ENCODE data around the gene STX4. TPM values are rescaled to one million over a fixed set of nuclear protein-coding genes. Genes with fewer than 3 reads are reported as not detected.
A peak's percentile ranks its signal among the peaks of the same experiment; 100 is the strongest.

STX4 gene
- total and polyA plus RNA-seq, 9 of the 15 experiments (the other 6 are each of a cell fraction or from before 2014, with no cell fraction given) = 3.2 to 48.0 (median 21.5) TPM

DNA sequence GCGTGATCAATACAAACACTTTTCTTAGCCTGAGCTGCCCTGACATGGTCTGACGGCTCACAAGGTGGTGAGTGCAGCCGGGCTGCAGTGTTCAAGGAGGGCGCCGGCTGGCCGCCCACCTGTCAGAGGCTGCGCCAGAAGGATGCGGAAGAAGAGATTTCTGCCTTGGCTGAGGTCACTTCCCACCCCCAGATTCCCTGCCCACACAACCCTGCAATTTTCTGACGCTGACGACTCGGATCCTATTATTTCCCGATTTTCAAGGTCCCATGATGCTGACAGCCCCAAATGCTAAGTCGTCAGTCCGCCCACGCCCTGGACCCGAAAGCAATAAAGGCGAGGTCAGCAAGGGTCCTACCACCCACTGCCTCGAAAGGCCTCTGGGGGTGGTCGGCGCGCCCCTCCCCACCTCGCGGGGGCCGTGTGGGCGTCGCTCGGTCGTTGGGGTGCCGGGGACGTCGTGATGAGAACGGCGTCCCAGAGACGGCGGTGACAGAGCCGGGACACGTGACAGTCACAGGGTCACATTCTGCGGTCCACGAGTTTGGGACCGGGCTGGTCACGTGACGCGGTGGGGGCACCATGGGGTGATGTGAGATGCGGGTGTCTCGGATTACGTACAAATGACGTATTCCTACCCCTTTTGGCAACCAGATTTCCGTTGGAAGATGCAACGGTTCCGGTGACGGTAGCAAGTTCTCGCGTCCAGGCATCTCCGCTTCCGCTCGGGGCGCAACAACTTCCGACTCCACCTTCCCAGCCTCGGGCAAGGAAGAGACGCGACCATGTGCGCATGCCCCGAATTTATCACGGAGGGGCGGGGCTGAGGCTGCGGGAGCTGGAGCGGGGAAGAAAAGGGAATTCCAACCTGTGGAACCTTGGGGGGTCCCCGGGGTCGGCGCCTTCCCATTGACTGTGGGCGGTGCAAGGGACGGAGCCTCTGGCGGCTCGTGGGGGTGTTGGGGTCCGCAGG lies at the start of gene STX4 (continued):
- TF ChIP-seq ZFX (CRISPR knock-in tag; IDR thresholded peaks at IDR 0.05) (peak; percentile 60), HDGF (IDR thresholded peaks at IDR 0.05) (no peak), EHMT2 (IDR thresholded peaks at IDR 0.05) (no peak; the same call in 1 of the 2 replicates), PHB (CRISPR knock-in tag; IDR thresholded peaks at IDR 0.05) (no peak), KLF6 (CRISPR knock-in tag; IDR thresholded peaks at IDR 0.05; ENCODE audit: borderline replicate concordance) (no peak)
- TF ChIP-seq, protein P1, sequence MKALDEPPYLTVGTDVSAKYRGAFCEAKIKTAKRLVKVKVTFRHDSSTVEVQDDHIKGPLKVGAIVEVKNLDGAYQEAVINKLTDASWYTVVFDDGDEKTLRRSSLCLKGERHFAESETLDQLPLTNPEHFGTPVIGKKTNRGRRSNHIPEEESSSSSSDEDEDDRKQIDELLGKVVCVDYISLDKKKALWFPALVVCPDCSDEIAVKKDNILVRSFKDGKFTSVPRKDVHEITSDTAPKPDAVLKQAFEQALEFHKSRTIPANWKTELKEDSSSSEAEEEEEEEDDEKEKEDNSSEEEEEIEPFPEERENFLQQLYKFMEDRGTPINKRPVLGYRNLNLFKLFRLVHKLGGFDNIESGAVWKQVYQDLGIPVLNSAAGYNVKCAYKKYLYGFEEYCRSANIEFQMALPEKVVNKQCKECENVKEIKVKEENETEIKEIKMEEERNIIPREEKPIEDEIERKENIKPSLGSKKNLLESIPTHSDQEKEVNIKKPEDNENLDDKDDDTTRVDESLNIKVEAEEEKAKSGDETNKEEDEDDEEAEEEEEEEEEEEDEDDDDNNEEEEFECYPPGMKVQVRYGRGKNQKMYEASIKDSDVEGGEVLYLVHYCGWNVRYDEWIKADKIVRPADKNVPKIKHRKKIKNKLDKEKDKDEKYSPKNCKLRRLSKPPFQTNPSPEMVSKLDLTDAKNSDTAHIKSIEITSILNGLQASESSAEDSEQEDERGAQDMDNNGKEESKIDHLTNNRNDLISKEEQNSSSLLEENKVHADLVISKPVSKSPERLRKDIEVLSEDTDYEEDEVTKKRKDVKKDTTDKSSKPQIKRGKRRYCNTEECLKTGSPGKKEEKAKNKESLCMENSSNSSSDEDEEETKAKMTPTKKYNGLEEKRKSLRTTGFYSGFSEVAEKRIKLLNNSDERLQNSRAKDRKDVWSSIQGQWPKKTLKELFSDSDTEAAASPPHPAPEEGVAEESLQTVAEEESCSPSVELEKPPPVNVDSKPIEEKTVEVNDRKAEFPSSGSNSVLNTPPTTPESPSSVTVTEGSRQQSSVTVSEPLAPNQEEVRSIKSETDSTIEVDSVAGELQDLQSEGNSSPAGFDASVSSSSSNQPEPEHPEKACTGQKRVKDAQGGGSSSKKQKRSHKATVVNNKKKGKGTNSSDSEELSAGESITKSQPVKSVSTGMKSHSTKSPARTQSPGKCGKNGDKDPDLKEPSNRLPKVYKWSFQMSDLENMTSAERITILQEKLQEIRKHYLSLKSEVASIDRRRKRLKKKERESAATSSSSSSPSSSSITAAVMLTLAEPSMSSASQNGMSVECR (CRISPR knock-in tag; IDR thresholded peaks at IDR 0.05) = peak; percentile 60; the same call in 1 of the 2 replicates
- TF ChIP-seq, protein P2, sequence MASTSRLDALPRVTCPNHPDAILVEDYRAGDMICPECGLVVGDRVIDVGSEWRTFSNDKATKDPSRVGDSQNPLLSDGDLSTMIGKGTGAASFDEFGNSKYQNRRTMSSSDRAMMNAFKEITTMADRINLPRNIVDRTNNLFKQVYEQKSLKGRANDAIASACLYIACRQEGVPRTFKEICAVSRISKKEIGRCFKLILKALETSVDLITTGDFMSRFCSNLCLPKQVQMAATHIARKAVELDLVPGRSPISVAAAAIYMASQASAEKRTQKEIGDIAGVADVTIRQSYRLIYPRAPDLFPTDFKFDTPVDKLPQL (IDR thresholded peaks at IDR 0.05; ENCODE audit: extremely low read depth, insufficient read length) = no peak
- TF ChIP-seq, protein P3, sequence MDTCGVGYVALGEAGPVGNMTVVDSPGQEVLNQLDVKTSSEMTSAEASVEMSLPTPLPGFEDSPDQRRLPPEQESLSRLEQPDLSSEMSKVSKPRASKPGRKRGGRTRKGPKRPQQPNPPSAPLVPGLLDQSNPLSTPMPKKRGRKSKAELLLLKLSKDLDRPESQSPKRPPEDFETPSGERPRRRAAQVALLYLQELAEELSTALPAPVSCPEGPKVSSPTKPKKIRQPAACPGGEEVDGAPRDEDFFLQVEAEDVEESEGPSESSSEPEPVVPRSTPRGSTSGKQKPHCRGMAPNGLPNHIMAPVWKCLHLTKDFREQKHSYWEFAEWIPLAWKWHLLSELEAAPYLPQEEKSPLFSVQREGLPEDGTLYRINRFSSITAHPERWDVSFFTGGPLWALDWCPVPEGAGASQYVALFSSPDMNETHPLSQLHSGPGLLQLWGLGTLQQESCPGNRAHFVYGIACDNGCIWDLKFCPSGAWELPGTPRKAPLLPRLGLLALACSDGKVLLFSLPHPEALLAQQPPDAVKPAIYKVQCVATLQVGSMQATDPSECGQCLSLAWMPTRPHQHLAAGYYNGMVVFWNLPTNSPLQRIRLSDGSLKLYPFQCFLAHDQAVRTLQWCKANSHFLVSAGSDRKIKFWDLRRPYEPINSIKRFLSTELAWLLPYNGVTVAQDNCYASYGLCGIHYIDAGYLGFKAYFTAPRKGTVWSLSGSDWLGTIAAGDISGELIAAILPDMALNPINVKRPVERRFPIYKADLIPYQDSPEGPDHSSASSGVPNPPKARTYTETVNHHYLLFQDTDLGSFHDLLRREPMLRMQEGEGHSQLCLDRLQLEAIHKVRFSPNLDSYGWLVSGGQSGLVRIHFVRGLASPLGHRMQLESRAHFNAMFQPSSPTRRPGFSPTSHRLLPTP (IDR thresholded peaks at IDR 0.05; ENCODE audit: borderline replicate concordance, extremely low read depth, insufficient read length) = no peak
- TF ChIP-seq, protein P4, sequence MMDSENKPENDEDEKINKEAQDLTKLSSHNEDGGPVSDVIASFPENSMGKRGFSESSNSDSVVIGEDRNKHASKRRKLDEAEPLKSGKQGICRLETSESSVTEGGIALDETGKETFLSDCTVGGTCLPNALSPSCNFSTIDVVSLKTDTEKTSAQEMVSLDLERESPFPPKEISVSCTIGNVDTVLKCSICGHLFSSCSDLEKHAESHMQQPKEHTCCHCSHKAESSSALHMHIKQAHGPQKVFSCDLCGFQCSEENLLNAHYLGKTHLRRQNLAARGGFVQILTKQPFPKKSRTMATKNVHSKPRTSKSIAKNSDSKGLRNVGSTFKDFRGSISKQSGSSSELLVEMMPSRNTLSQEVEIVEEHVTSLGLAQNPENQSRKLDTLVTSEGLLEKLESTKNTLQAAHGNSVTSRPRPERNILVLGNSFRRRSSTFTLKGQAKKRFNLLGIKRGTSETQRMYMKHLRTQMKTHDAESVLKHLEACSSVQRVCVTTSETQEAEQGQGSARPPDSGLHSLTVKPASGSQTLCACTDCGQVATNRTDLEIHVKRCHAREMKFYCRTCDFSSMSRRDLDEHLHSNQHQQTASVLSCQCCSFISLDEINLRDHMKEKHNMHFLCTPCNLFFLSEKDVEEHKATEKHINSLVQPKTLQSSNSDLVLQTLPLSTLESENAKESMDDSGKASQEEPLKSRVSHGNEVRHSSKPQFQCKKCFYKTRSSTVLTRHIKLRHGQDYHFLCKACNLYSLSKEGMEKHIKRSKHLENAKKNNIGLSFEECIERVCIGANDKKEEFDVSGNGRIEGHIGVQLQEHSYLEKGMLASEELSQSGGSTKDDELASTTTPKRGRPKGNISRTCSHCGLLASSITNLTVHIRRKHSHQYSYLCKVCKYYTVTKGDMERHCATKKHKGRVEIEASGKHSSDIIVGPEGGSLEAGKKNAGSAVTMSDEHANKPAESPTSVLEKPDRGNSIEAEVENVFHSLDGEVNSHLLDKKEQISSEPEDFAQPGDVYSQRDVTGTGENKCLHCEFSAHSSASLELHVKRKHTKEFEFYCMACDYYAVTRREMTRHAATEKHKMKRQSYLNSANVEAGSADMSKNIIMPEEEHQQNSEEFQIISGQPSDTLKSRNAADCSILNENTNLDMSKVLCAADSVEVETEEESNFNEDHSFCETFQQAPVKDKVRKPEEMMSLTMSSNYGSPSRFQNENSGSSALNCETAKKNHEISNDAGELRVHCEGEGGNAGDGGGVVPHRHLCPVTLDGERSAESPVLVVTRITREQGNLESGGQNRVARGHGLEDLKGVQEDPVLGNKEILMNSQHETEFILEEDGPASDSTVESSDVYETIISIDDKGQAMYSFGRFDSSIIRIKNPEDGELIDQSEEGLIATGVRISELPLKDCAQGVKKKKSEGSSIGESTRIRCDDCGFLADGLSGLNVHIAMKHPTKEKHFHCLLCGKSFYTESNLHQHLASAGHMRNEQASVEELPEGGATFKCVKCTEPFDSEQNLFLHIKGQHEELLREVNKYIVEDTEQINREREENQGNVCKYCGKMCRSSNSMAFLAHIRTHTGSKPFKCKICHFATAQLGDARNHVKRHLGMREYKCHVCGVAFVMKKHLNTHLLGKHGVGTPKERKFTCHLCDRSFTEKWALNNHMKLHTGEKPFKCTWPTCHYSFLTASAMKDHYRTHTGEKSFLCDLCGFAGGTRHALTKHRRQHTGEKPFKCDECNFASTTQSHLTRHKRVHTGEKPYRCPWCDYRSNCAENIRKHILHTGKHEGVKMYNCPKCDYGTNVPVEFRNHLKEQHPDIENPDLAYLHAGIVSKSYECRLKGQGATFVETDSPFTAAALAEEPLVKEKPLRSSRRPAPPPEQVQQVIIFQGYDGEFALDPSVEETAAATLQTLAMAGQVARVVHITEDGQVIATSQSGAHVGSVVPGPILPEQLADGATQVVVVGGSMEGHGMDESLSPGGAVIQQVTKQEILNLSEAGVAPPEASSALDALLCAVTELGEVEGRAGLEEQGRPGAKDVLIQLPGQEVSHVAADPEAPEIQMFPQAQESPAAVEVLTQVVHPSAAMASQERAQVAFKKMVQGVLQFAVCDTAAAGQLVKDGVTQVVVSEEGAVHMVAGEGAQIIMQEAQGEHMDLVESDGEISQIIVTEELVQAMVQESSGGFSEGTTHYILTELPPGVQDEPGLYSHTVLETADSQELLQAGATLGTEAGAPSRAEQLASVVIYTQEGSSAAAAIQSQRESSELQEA (IDR thresholded peaks at IDR 0.05; ENCODE audit: low read depth) = no peak

Measured in K562 (cell line).